Suprapubic skin (tissue), 3 donors: ENCODE data around the gene PPP1R13B.

Experiments used
- CTCF ChIP-seq, 2 donors: fragments of 200-600 bp in 1 of 2; fragments of 450-650 bp in 1 of 2; sonication (generic) in 1 of 2; IDR thresholded peaks; one replicate each; pipeline ENCODE4 v1.5.1; 2016 to 2019; ENCODE audit warnings: antibody characterized with exemption in 2 of 2, mild to moderate bottlenecking in 1 of 2, moderate library complexity in 1 of 2
- POLR2A ChIP-seq, 2 donors: fragments of 450-650 bp; IDR thresholded peaks; one replicate each; pipeline ENCODE4 v1.6.1; 2017; ENCODE audit warnings: antibody characterized with exemption in 2 of 2, mild to moderate bottlenecking in 2 of 2, moderate library complexity in 2 of 2

GRCh38 chr14:103687712-103688111 is 159.7 kb downstream of the PPP1R13B start:
- TF ChIP-seq CTCF (IDR thresholded peaks at IDR 0.05) = no peak
- no peak for TF ChIP-seq POLR2A (IDR thresholded peaks at IDR 0.05)
